Esophagus squamous epithelium (tissue), 4 donors: Measurements from ENCODE around the gene C1QTNF6.

Source experiments
- CTCF ChIP-seq, 6 experiments: fragments of 450-650 bp in 4 of 6; fragments of 200-600 bp in 2 of 6; sonication (generic) in 2 of 6; IDR thresholded peaks; one replicate each; pipeline ENCODE4 v1.5.1; 2016 to 2019; ENCODE audit warnings: antibody characterized with exemption in 6 of 6, mild to moderate bottlenecking in 4 of 6, moderate library complexity in 4 of 6
- POLR2A ChIP-seq, 4 donors: fragments of 450-650 bp; IDR thresholded peaks; one replicate each; pipeline ENCODE4 v1.6.1; 2017; ENCODE audit warnings: antibody characterized with exemption in 4 of 4, mild to moderate bottlenecking in 4 of 4, moderate library complexity in 3 of 4

DNA sequence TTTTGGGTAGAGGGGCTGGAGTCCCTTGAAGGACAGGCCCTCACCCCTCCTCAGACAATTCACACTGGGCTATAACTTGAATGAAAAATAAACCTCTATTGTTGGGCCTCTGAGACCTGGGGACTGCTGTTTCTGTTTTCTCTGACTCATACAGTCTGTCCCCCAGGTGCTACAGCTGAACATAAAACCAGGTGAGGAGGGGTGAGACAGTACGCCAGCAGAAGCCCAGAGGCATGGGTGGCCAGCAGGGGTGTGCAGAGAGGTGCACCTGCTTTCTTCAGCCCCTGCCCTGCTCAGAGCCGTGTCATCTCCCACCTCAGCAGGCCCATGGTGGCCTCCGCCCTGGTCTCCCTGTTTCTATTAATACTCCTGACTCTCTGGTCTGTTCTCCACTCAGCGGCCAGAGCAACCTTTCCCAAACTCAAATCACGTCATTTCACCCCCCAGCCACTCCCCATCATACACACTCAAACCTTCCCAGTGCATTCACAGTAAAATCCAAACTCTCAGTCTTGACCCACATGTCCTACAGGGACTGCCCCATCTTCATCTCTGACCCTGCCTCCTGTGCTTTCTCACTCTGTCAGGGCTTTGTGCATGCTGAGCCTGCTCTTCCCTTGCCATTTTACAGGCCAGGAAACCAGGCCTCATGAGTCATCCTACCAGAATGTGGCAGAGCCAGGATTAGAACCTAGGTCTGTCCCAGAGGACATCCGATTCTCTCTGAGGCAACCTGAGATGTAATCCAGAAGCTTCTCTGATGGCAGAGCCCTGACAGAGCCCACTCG, 32.9 kb downstream of the C1QTNF6 start:
- no peak for TF ChIP-seq CTCF (IDR thresholded peaks at IDR 0.05)
- no peak for TF ChIP-seq POLR2A (IDR thresholded peaks at IDR 0.05)
